GM19035 (cell line): Measurements from ENCODE around the gene RSPH6A.

Source experiments
- ATAC-seq: cut with Tn5 transposase; IDR thresholded peaks from one replicate; pipeline ENCODE4 v1.9.1; 2021; ENCODE audit not compliant: unreplicated experiment

Gene RSPH6A

GRCh38 chr19:45781214-45782161, 33.6 kb downstream of the RSPH6A start:
- ATAC-seq: no peak

GRCh38 chr19:45780448-45781213, 34.5 kb downstream of the RSPH6A start:
- ATAC-seq: no peak

GRCh38 chr19:45780146-45780447, 35.0 kb downstream of the RSPH6A start:
- no peak for ATAC-seq

- peak; percentile 78 for ATAC-seq
Measured at GRCh38 chr19:45779231-45780145, 35.6 kb downstream of the RSPH6A start.

- ATAC-seq: no peak
Measured at GRCh38 chr19:45778010-45778661, 37.0 kb downstream of the RSPH6A start.

- no peak for ATAC-seq
Measured at GRCh38 chr19:45777395-45777961, 37.6 kb downstream of the RSPH6A start.

- ATAC-seq: no peak
Measured at GRCh38 chr19:45774765-45775164, 40.3 kb downstream of the RSPH6A start.

- ATAC-seq: no peak
Measured at GRCh38 chr19:45773384-45773783, 41.7 kb downstream of the RSPH6A start.

GRCh38 chr19:45772912-45773311, 42.2 kb downstream of the RSPH6A start:
- ATAC-seq: no peak

- ATAC-seq: no peak
Measured at GRCh38 chr19:45772130-45772840, 42.8 kb downstream of the RSPH6A start.

- ATAC-seq: no peak
Measured at GRCh38 chr19:45771311-45771933, 43.7 kb downstream of the RSPH6A start.

- ATAC-seq: peak; percentile 52
Measured at GRCh38 chr19:45770192-45771101, 44.7 kb downstream of the RSPH6A start.

- ATAC-seq: no peak
Measured at GRCh38 chr19:45769821-45770191, 45.3 kb downstream of the RSPH6A start.

GRCh38 chr19:45768984-45769782, 45.9 kb downstream of the RSPH6A start, which contains the start of gene SIX5:
Gene SIX5, minus strand, starts transcription at chr19:45769252. Its CDS starts 408 bp downstream, at chr19:45768844.
- ATAC-seq: peak; percentile 55

GRCh38 chr19:45768655-45768983, 46.5 kb downstream of the RSPH6A start:
- ATAC-seq: no peak

- no peak for ATAC-seq
Measured at GRCh38 chr19:45767881-45768654, 47.0 kb downstream of the RSPH6A start.
